Pons (tissue), 1 donor: ENCODE measurements around the gene ATP10A.

ENCODE experiments used
- DNase-seq: peaks from one replicate; pipeline ENCODE4 v3.0.0-alpha.2; 2016; ENCODE audit warnings: low spot score

Gene ATP10A

DNA sequence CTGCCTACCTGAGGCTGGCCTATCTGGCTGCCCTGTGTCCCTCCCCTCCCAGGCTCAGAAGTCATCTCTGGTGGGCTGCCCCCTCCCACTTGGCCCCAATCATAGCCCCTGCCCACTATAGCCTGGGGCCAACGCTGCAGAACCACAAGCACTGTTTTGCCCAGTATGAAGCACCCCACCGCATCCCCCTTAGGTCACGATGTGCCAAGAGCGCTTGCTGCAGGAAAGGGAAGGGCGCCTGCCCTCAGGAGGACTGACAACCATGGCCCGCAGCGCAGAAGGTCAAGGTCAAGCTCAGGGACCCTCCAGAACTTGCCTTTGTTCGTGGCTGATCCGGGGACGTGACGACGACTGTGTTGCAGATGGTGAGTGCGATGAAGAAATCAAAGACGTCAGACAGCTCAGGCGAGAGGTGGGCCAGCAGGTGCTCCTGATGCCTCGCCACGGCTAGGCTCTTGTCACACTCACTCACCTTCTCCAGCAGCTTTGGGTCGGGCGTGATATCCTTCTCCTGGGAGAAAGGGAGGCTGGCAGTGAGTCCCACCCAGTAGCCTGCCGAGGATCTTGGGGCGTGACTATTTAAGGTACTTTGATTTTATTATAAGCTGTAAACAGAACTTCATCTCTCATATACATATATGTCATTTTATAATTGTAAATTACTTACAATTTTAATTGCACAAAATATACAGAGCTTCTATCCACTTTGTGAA, 146.6 kb downstream of the ATP10A start:
- no peak for DNase-seq

GRCh38 chr15:25715536-25716413, 147.4 kb downstream of the ATP10A start:
- no peak for DNase-seq

- DNase-seq = no peak
Observed at GRCh38 chr15:25714538-25714840, 148.6 kb downstream of the ATP10A start.

DNA sequence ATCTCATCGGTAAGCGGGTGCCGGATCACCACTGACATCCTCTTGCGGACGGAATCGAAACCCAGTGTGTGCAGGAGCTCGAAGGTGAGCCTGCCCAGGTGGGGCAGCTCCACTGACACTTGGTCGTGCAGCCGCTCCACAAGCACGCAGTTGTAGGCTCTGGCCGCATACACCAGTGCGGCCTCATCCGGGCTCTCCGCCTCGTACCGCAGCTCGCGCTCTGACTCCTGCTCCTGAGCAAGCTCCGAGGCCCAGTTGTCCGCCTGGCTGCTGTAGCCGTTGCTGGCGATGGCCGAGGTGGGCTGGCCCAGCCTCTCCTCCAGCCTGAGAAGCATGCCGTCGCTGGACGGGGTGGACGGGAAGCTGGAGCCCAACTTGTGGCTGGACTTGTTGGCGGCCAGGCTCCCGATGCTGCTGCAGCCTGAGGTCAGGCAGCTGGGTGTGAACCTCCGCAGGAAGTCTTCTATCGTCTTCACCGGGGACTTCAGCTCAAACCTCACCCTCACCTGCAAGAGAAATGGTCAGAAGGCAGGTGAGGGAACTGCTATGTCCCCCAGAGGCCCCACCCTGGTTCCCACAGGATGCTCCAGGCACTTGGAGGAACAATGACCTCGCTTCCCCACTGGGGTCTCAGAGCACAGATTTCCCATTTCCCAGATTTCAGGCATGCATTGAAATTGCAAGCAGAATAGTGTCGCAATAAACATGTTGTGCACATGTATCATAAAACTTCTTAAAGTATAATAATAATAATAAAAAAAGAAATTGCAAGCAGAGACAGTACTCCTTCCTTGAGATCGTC, 149.2 kb downstream of the ATP10A start:
- no peak for DNase-seq

DNA sequence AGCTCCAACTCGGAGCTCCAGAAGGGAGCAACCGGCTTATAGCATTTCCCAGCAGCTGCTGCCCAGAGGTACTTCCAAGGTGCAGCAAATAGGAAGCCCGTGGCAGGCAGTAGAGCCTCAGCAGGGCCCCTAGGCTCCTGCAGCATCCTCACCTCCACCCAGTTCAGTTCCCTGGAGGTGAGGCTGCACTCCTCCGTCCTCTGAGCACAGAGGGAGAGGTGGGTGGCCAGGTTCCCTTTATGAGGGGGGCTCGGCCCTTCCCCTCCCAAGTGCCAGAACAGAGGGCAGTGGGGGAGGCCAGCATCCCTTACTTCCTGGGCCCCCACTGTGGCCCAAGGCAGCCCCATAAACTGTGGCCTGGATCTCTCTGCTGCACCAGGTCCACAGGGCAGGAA, 150.2 kb downstream of the ATP10A start:
- no peak for DNase-seq

DNA sequence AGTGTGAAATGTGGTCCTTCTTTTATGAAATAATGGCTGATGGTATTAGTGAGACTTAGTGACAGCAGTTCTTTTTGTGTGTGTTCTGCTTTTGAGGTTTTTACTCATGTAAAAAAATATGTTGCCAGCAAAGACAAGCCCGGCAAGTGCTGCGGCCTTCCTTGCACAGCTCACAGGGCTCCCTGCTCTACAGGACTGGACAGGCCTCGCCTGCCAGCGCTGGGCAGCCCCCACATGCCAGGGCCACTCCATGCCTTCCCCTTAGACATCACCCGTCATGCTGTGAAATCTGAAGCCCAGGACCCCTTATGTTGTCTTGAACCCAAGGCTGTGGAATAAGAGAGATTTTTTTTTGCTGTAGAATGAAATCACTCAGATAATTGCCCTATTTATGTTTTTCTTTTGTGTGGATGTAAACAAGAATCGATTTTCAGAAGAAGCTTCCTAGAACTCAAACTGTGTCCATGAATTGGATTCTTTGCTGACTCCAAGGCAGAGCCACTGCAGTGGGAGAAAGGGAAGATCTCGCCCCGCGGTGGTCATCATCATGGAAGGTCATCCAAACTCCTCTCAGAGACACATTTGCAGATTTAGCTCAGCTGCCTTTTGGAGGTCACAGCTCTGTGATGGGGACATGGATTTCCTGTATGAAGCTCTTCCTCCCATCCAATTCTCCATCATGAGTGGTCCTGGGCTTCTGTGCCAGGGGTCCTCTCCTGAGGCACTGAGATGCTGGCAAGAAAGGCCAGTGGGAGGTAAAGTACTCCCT, 150.8 kb downstream of the ATP10A start:
- no peak for DNase-seq

DNA sequence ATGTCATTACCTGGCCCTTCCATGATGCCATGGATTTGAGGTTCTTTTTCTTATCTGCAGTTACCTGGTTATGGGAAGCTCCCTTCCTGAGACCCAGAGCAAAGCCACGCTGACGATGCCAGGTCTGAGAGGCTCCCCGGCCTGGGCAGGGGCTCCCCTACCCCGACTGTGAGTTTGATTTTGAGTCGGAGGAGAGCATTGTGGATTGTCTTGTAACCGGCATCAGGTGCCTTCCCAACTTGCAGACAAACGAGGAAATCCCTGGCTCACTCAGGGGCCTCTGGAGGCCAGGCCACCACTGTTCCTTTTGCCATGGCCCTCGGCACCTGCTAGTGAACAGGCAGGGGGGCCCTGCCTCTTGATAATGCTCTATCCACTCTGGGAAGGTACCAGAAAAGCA, 151.4 kb downstream of the ATP10A start:
- DNase-seq = no peak

DNA sequence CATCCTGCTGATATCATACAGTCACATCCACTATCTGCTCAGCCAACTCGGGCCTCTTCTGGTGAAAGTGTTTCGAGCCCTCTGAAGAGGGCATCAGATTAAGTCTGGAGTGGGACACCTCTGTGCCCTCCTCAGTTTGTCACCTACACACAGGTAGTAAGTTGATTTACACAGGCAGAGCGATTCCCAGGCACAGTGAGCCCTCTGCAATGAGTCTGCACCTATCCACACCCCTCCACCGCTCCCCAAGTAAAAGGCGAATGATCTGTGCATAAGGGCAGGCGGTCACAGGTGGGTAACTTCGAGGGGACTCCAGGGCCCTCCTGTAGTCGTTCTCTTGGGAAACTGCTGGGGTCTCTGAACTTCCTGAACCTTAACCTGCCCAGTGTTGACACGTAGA, 152.0 kb downstream of the ATP10A start:
- no peak for DNase-seq

GRCh38 chr15:25710184-25710583, 152.9 kb downstream of the ATP10A start:
- no peak for DNase-seq

DNA sequence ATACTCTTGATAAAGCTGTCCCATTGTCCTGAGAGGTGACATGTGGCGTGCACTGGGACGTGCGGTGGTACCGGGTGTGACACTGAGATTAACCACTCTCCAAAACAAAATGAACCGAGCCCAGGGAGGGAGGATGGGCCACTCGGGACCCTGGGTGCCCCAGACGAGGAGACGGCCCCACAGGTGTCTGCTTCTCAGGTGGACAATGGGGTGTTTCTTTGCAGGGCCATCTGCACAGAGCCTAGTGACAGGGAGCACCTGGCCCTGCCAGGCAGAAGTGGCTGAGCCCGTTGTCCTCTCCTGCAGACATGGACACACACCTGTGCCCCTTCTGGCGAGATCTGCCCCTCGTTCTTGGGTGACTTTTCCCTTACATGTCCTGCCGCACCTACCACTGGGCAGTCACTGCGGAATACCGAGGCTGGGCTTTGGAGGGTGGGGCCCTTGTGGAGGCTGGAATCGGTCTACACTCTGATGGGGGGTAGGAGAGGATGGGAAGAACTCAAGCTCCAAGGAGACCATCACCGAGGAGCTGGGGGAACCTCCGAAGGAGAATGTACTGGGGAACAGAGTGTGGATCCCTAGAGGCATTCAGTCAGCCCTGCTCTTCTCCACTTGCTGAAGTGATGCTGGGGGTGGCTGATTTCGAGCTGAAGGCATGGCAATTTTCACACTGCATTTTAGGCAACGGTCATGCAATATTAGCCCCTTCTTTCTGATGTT, 153.5 kb downstream of the ATP10A start:
- DNase-seq = no peak

DNA sequence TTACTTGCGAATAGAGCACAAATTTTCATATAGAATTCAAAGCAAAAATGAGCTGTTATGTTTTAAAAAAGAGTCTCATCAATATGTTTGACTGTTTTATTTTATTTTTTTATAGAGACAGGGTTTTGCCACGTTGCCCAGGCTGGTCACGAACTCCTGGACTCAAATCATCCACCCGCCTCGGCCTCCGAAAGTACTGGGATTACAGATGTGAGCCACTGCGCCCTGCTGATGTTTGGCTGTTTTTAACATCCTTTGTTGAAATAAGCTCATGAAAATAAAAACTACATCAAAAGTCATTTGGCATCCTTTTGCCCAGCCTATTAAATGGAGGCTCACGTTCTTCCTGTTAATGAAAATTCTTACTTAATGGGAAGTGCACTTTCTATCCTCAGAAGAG, 154.7 kb downstream of the ATP10A start:
- DNase-seq = no peak

DNA sequence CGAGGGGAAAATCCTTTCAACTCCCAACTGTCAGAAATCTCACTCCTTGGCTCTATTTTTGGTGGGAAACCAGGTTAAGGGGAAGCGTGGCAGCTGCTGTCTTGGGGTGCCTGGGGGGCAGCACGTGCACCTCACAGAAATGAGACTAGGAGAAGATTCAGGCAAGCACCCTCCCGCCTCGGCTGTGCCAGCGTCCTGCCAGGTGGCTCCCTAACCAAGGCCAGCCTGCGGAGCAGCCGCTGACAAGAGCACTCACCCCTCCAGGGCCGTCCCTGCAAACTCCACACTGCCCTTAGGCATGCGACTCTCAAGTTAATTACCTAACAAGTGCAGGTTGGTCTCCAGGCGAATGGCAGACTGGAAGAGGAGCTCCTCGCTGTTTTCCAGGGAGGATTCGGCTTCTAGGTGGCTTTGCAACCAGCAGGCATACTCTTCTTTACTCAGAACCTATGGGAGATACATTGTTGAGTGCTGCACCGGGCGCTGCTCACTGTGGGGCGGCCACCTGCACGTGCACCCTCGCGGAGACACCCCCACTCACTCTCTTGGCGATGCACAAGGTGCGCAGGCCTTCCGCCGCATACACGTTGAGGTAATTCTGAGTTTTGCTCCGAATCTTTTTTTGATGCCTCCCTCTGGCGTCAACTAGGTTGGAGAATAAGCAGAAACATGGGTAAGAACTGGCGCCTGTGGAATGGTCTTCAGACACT, 155.3 kb downstream of the ATP10A start:
- no peak for DNase-seq

- DNase-seq = no peak
Observed at GRCh38 chr15:25706176-25706955, 156.8 kb downstream of the ATP10A start.

- DNase-seq = no peak
Observed at GRCh38 chr15:25705433-25706115, 157.6 kb downstream of the ATP10A start.

DNA sequence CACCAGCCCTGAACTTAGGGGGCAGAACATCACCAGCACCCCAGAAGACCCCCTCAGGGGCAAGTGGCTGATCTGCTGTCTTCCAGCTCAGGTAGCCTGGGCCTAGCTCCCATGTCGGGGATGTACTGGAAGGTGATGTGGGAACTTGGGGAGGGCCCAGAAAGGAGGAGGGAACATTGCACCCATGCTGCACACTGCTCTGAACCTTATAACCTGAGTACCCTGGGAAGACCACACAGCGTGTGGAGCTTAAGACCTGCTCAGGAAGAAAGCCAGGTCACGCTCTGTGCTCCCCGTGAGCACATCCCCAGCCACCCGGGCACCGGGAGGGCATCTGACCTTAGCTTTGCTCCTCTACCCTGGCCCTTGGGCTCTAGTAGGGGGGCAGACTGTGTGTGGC, 159.4 kb downstream of the ATP10A start:
- DNase-seq = no peak

DNA sequence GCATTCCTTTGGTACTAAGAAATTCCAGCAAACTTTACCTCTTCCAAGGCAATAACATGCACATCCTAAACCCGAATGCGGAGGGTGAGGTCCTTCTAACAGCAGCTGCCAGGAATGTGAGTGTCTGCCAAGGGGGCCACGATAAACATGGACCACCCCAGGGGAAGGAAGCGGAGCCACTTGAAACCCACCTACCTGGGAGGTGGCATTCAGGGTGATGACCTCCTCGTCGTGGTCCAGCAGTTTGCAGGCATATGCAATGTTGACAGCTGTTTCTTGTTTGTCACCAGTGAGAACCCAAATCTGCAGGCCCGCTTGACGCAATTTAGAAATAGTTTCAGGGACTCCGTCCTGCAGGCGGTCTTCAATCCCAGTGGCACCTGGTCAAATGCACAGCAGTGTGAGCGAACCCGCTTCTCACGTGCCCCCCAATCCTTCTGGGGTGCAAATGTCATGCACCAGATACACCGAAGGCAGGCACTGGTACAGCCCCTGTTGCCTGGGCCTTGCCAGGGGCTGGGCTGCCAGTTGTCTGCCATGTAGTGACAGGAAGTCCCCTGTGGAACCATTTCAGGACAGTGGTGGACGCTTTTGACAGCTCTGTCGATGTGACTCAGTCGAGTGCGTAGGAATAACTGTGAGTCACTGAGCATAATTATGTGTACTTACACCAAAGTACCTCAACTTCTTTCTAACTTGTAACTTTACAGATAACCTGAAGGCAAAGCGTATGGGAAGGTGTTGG, 161.2 kb downstream of the ATP10A start:
- DNase-seq = no peak

DNA sequence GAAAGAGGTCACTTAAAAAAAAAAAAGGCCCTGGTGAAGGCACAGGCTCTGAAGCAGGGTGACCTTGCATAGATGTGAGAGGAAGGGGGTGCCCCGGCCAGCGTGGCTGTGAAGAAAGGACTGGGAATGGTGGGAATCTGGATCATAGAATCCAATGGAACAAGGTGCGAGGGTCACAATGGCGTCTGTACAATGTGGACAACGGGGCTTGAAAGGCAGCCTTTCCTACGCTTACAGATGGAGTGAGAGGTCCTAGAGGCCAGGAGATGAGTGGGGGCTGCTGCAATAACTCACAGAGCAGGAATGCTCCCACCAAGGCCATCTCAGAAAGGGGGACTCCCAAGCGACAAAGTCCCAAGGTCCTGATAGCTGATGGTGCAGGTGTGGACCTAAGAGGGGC, 162.2 kb downstream of the ATP10A start:
- DNase-seq = no peak

DNA sequence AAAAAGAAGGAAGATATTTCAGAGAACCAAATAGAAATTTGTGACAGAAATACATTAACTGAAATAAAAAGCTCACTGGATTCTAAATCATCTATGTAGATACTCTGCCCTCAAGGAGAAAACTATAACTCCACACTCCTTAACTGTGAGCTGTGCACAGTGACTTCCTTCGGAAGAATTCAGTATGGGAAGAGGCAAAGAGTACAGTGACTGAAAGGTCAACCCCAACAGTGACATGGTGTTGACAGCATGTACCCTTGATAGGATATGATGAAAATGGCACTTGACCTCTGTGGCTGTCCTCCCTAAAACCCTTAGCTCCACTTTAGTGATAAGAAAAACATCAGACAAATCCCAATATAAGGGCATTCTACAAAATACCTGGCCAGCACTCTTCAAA, 165.5 kb downstream of the ATP10A start:
- no peak for DNase-seq
